Fibroblast of lung (primary cell): Measurements from ENCODE around the gene KRT6B. TPM values are rescaled to one million over a fixed set of nuclear protein-coding genes. Genes with fewer than 3 reads are reported as not detected.
A peak's percentile ranks its signal among the peaks of the same experiment; 100 is the strongest.

Experiments used
- DNase-seq, 2 donors: peaks; one replicate each; pipeline versions ENCODE4 v3.0.0 to v3.0.0-alpha.2; 2010; ENCODE audit warnings: low read depth in 2 of 2
- H2AFZ ChIP-seq: 2 replicates; pipeline ENCODE4 v1.5.1; 2012; ENCODE audit warnings: low read length, control low read depth, inconsistent platforms
- H3K27ac ChIP-seq: 2 replicates; pipeline ENCODE4 v1.5.1; 2011; ENCODE audit warnings: low read length, control low read depth; ENCODE audit not compliant: insufficient read depth
- H3K27me3 ChIP-seq: 2 replicates; pipeline ENCODE4 v1.5.1; 2011; ENCODE audit warnings: mild to moderate bottlenecking, low read length; ENCODE audit not compliant: control insufficient read depth, insufficient read depth
- H3K36me3 ChIP-seq: 2 replicates; pipeline ENCODE4 v1.5.1; 2011; ENCODE audit warnings: low read length; ENCODE audit not compliant: control insufficient read depth, insufficient read depth
- H3K4me1 ChIP-seq: 2 replicates; pipeline ENCODE4 v1.5.1; 2011; ENCODE audit warnings: low read length; ENCODE audit not compliant: control insufficient read depth, insufficient read depth; ENCODE audit errors: extremely low read depth
- H3K4me2 ChIP-seq: 2 replicates; pipeline ENCODE4 v1.5.1; 2011; ENCODE audit warnings: low read length, control low read depth; ENCODE audit not compliant: insufficient read depth; ENCODE audit errors: extremely low read depth
- H3K4me3 ChIP-seq, 4 experiments: fragments of 200-600 bp in 1 of 4; sonication (generic) in 1 of 4; replicated peaks in 1 of 4; 2 replicates each; pipeline ENCODE4 v1.5.1; 2011 to 2016; ENCODE audit warnings: low read length in 4 of 4, low read depth in 3 of 4, mild to moderate bottlenecking in 3 of 4, control low read depth in 2 of 4, inconsistent platforms in 1 of 4, mixed read lengths in 1 of 4; ENCODE audit not compliant: insufficient read depth in 1 of 4; ENCODE audit errors: control extremely low read depth in 1 of 4
- H3K79me2 ChIP-seq: 2 replicates; pipeline ENCODE4 v1.5.1; 2012; ENCODE audit warnings: mild to moderate bottlenecking, low read length, inconsistent platforms; ENCODE audit not compliant: control insufficient read depth, insufficient read depth
- H3K9ac ChIP-seq: 2 replicates; pipeline ENCODE4 v1.5.1; 2011; ENCODE audit warnings: mild to moderate bottlenecking, low read length, control low read depth; ENCODE audit not compliant: insufficient read depth
- H3K9me3 ChIP-seq: 2 replicates; pipeline ENCODE4 v1.5.1; 2012; ENCODE audit warnings: low read depth, low read length; ENCODE audit not compliant: control insufficient read depth, insufficient read depth
- H4K20me1 ChIP-seq: 2 replicates; pipeline ENCODE4 v1.5.1; 2011; ENCODE audit warnings: low read length; ENCODE audit not compliant: control insufficient read depth, insufficient read depth; ENCODE audit errors: extremely low read depth
- CTCF ChIP-seq, 2 donors: IDR thresholded peaks in 1 of 2; conservative IDR thresholded peaks in 1 of 2; 1 replicate in 1 of 2; 2 replicates in 1 of 2; pipeline ENCODE4 v1.5.1; 2011 to 2012; ENCODE audit warnings: low read length in 2 of 2, control low read depth in 1 of 2, inconsistent platforms in 1 of 2, low read depth in 1 of 2, mild to moderate bottlenecking in 1 of 2
- EZH2 ChIP-seq: IDR thresholded peaks from 2 replicates; pipeline ENCODE4 v1.5.1; 2012; ENCODE audit warnings: low read length, control low read depth, mild to moderate bottlenecking; ENCODE audit errors: missing control alignments
- polyA plus RNA-seq, 2 donors: library from polyadenylated mRNA; depleted of rRNA in 1 of 2; stranded (reverse) in 1 of 2; unstranded in 1 of 2; fragments of >200 nt; gene quantifications; 2 replicates each; pipeline ENCODE4 v1.2.1, GENCODE V29; 2011 to 2012; ENCODE audit warnings: missing spikeins in 1 of 2
- total RNA-seq: library from RNA; depleted of rRNA; stranded (reverse); fragments of >200 nt; gene quantifications from 2 replicates; pipeline ENCODE4 v1.2.1, GENCODE V29; 2014

The KRT6B gene
- total and polyA plus RNA-seq, 2 donors (not counting 1 experiment from before 2014, with no cell fraction given) = 0.07 TPM; not detected in 1

GRCh38 chr12:52499806-52500560 lies 48.0 kb upstream of the KRT6B start:
- no peak overlapping the region for H3K9ac ChIP-seq
- H3K79me2 ChIP-seq = no peaks in the 10 kb centered on the region
- H3K9me3 ChIP-seq = no peaks in the 10 kb centered on the region
- no peaks in the 10 kb centered on the region for H4K20me1 ChIP-seq
- H3K36me3 ChIP-seq = no peaks in the 10 kb centered on the region
- H3K4me3 ChIP-seq = no peak overlapping the region
- TF ChIP-seq CTCF (conservative IDR thresholded peaks at IDR 0.05 in 1 of 2, IDR thresholded peaks at IDR 0.05 in 1 of 2; ENCODE audit: low read depth in 1 of 2, low read length in 2 of 2) (no peak), EZH2 (no peak)
- H3K4me2 ChIP-seq = no peak overlapping the region
- no peaks in the 10 kb centered on the region for H3K27me3 ChIP-seq
- DNase-seq = peak; percentile 1 to 74
- H3K27ac ChIP-seq = no peak overlapping the region
- H3K4me1 ChIP-seq = no peaks in the 10 kb centered on the region
- H2AFZ ChIP-seq = no peak overlapping the region

- no peak for TF ChIP-seq EZH2
- TF ChIP-seq CTCF (conservative IDR thresholded peaks at IDR 0.05 in 1 of 2, IDR thresholded peaks at IDR 0.05 in 1 of 2; ENCODE audit: low read depth in 1 of 2, low read length in 2 of 2) = no peak
- no peaks in the 10 kb centered on the region for H3K36me3 ChIP-seq
- DNase-seq = no peak
- no peaks in the 10 kb centered on the region for H3K79me2 ChIP-seq
- no peaks in the 10 kb centered on the region for H4K20me1 ChIP-seq
- no peak overlapping the region for H3K27ac ChIP-seq
- no peak overlapping the region for H3K4me2 ChIP-seq
- no peak overlapping the region for H3K9ac ChIP-seq
- no peak overlapping the region for H3K4me3 ChIP-seq
- H2AFZ ChIP-seq = no peak overlapping the region
- no peaks in the 10 kb centered on the region for H3K9me3 ChIP-seq
- H3K4me1 ChIP-seq = no peaks in the 10 kb centered on the region
- no peaks in the 10 kb centered on the region for H3K27me3 ChIP-seq
Observed at GRCh38 chr12:52498946-52499345, 47.0 kb upstream of the KRT6B start.

- Histone ChIP-seq H3K27ac (no peak overlapping the region), H3K36me3 (no peaks in the 10 kb centered on the region), H3K4me1 (no peaks in the 10 kb centered on the region), H3K27me3 (no peaks in the 10 kb centered on the region), H3K79me2 (no peaks in the 10 kb centered on the region), H3K4me2 (no peak overlapping the region), H3K9ac (no peak overlapping the region), H4K20me1 (no peaks in the 10 kb centered on the region), H3K4me3 (no peak overlapping the region), H3K9me3 (no peaks in the 10 kb centered on the region), H2AFZ (no peak overlapping the region)
- TF ChIP-seq CTCF (conservative IDR thresholded peaks at IDR 0.05 in 1 of 2, IDR thresholded peaks at IDR 0.05 in 1 of 2; ENCODE audit: low read depth in 1 of 2, low read length in 2 of 2) = no peak
- no peak for TF ChIP-seq EZH2
- no peak for DNase-seq
Observed at GRCh38 chr12:52497975-52498374, 46.0 kb upstream of the KRT6B start.
